Midbrain (tissue), 1 donor: Measurements from ENCODE around the gene RECK.
"Not testable (repeated sequence)": the region's sequence is repeated elsewhere in the genome, so short reads cannot be mapped to it uniquely, and the experiment has no call there.

Experiments used
- DNase-seq: peaks from one replicate; lab custom pipeline; 2025; lab: John Stamatoyannopoulos, UW

RECK gene

GRCh38 chr9:36064448-36065037 lies 27.8 kb downstream of the RECK start:
- DNase-seq: no peak

DNA sequence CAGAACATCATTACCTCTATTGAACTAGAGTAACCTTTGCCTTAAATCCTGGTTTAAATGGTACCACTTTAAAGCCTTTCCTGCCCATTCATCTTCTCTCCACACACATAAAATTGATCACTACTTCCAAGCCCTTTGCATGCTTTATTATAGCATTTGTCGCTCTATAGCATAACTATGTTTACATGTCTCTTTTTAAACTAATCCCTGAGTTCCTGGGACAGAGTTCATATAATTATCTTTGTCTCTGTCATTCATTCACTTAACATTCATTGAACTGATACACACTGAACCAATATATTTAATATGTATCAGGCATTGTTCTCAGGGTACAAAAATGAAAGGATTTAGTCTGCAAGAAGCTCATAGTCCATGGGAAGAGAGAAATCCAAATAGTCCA lies 37.3 kb downstream of the RECK start:
- DNase-seq: no peak

GRCh38 chr9:36074870-36075532 lies 38.3 kb downstream of the RECK start:
- DNase-seq: peak; percentile 63

DNA sequence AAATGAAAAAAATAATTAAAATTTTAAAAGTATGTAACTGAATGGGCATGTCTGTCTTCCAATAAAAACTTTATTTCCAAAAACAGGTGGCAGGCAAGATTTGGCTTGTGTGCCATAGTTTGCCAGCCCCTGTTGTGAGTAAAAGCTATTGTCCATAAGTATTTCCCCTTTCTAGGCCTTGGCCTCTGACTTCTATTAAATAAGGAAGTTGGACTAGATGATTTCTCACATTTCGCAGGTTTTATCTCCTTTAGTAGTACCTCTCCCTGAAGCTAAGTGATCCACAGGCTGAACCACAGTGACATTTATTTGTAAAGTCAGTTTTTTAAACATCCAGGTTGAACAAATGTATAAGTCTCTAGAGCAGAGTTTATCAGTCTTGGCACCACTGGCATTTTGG lies 41.3 kb downstream of the RECK start:
- DNase-seq: no peak

GRCh38 chr9:36080519-36080918 lies 43.8 kb downstream of the RECK start:
- no peak for DNase-seq

- DNase-seq: no peak
Observed at GRCh38 chr9:36082931-36083330, 46.2 kb downstream of the RECK start.

- no peak for DNase-seq
Observed at GRCh38 chr9:36086442-36086841, 49.7 kb downstream of the RECK start.

- not testable (repeated sequence) for DNase-seq
Observed at GRCh38 chr9:36087054-36087453, 50.3 kb downstream of the RECK start.

DNA sequence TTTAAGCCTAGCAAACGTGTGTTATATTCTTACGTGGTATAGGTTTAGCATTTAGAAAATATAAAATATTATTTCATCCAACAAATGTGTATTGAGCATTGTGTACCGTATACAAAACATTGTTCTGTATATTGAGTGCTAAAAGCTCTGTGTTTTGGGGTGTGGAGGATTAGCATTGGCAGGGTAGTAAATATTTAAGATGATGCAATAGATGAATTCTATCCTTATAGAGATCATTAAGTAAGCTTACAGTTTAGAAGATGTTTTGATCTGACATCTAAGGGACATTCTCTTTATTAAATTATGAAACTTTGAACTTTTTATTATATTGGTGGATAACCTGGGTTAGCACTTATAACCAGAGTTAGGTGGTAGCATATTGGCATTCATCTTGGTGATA lies 51.3 kb downstream of the RECK start:
- no peak for DNase-seq

- no peak for DNase-seq
Observed at GRCh38 chr9:36091026-36091953, 54.6 kb downstream of the RECK start.

GRCh38 chr9:36092014-36092413 lies 55.3 kb downstream of the RECK start:
- no peak for DNase-seq

- DNase-seq: no peak
Observed at GRCh38 chr9:36092509-36093215, 55.9 kb downstream of the RECK start.

- no peak for DNase-seq
Observed at GRCh38 chr9:36093384-36093783, 56.7 kb downstream of the RECK start.

- DNase-seq: no peak
Observed at GRCh38 chr9:36099718-36100117, 63.0 kb downstream of the RECK start.

- DNase-seq: no peak
Observed at GRCh38 chr9:36100532-36100931, 63.8 kb downstream of the RECK start.

DNA sequence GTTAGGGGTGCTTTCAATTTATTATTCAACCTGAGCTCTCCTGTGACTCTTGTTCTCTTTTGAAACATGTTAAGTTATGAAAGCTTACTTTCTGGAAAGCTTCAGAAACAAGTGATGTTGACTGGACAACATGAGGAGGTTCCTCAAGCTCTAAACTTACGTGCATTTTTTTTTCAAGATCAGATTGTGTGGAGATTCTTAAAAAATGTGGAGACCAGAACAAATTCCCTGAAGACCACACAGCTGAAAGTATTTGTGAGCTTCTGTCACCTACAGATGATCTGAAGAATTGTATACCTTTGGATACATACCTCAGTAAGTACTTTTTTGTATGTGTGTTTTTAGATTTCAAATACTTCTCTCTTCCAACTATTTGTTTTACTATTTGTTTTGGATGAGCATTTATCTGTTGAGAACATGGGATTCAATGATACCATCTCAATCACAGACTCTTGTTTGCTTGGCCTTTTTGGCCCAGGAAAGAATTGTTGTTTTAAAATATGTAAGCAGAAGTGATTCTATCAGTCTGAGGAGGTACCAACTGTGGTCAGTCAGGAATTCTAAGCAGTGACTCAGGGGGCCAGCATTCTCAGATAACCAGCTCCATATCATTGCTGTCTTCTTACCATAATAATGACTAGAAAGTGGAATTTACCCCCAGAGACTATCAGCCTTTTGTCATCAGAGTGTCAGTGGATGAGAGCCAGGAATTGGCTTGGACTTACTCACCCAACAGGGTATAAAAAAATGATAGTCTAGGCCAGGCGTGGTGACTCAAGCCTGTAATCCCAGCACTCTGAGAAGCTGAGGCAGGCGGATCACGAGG lies 65.4 kb downstream of the RECK start:
- no peak for DNase-seq

DNA sequence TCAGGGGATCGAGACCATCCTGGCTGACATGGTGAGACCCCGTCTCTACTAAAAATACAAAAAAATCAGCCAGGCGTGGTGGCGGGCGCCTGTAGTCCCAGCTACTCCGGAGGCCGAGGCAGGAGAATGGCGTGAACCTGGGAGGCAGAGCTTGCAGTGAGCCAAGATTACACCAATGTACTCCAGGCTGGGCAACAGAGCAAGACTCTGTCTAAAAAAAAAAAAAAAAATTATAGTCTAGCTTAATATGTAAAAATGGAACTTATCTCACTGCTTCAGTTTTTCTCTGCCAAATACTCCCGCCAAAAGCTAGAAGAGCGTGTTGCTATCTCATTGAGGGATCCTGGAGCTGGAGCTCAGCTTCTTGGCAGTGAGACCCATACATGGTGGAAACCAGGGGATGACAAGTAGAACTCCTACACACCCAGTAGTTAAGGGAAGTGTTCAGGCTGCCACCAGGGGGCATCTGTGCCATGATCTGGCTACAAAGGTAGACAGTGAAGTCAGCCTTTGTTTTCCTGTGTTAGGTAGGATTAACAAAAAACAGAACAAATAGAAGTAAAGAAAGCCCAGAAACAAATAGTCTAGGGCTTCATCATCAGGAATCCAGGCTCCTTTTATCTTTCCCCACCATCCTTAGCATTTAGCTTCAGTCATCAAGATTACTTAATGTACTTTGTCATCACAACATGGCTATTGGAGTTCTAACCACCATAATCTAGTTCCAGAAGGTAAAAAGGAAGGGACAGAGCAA lies 66.2 kb downstream of the RECK start:
- peak; percentile 73 for DNase-seq

DNA sequence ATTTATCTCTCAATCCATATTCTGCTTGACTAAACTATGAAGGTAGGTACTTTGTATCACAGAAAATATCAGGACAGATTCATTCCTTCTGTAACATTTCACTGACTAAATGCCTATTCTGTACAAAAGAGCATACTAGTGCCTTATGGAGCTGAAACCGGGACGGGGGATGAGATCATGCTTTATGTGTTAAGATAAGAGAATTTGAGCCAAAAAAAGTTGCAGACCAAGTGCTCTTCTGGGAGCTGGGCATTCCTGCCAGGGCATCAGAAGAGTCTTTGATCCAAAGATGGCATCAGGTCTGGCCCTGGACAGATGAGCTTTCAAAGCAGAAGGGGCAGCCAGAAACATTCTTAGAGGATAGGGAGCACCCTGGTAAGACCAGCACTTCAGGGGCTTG lies 72.4 kb downstream of the RECK start:
- DNase-seq: no peak

DNA sequence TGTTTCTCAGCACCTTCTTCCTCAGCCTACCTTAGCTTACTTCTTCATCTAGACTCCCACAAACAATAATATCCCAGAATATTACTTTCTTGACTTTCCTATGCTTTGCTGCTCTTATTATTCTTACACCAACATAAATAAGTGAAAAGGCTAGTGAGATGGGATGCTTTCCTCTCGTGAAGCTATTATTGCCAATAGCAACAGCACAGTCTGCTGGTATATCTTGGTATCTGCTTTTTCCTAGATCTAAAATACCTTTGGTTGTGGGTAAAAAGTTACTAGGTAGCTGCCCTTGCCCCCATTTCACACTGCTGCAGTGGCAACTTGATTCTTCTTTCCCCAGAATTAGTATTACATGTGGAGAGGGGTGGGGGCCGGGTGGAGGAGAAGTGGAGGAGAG lies 73.7 kb downstream of the RECK start:
- DNase-seq: no peak

DNA sequence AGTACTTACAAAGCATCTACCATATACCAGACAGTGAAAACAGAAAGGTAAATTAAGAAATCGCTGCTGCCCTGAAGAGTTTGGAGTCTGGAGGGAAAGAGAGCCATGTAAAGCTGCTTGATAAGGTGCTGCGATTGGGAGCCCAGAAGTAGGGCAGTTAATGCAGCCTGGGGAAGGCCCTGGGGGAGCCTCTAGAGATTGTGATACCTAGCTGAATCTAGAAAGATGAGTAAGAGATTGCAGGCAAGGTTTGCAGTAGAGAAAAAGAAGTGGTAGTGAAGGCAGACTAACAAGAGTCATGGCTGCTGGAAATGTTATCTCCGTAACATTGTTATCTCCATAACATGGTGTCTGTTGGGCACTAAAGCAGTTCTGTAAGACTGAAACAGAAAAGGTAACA lies 75.8 kb downstream of the RECK start:
- no peak for DNase-seq

GRCh38 chr9:36113999-36114398 lies 77.3 kb downstream of the RECK start:
- DNase-seq: no peak
